ENCODE data around the gene TFAP2E.

- TF ChIP-seq CTCF (IDR thresholded peaks at IDR 0.05) (no peak), POLR2A (IDR thresholded peaks at IDR 0.05) (no peak)
Observed at GRCh38 chr1:35640380-35641232, 67.5 kb downstream of the TFAP2E start.
